Astrocyte (in vitro differentiated cells and primary cell): ENCODE results near the gene UBTD1. TPM values are rescaled to one million over a fixed set of nuclear protein-coding genes. Genes with fewer than 3 reads are reported as not detected.
A peak's percentile ranks its signal among the peaks of the same experiment; 100 is the strongest.

Experiments used
- DNase-seq: peaks from one replicate; pipeline ENCODE4 v3.0.0-alpha.2; 2010; ENCODE audit warnings: low read depth
- FAIRE-seq: peaks from 2 replicates; lab custom pipeline; 2011; peaks lifted over from hg19 to GRCh38; lab: Jason Lieb, UNC
- H2AFZ ChIP-seq: 2 replicates; pipeline ENCODE4 v1.6.0; 2012; ENCODE audit warnings: low read depth, low read length, inconsistent platforms
- H3K27ac ChIP-seq: 2 replicates; pipeline ENCODE4 v1.5.1; 2011; ENCODE audit warnings: low read depth, low read length, inconsistent platforms
- H3K27me3 ChIP-seq: 2 replicates; pipeline ENCODE4 v1.6.0; 2011; ENCODE audit warnings: low read length, inconsistent platforms; ENCODE audit not compliant: insufficient read depth
- H3K36me3 ChIP-seq: 2 replicates; pipeline ENCODE4 v1.5.1; 2011; ENCODE audit warnings: low read length, inconsistent platforms; ENCODE audit not compliant: insufficient read depth
- H3K4me1 ChIP-seq: 2 replicates; pipeline ENCODE4 v1.5.1; 2011; ENCODE audit warnings: low read length, inconsistent platforms; ENCODE audit not compliant: insufficient read depth
- H3K4me2 ChIP-seq: 2 replicates; pipeline ENCODE4 v1.6.0; 2012; ENCODE audit warnings: low read length, inconsistent platforms
- H3K4me3 ChIP-seq: 2 replicates; pipeline ENCODE4 v1.5.1; 2011; ENCODE audit warnings: low read depth, mild to moderate bottlenecking, low read length, inconsistent platforms; ENCODE audit not compliant: insufficient read depth
- H3K79me2 ChIP-seq: 2 replicates; pipeline ENCODE4 v1.6.0; 2012; ENCODE audit warnings: mild to moderate bottlenecking, low read length, inconsistent platforms; ENCODE audit not compliant: insufficient read depth
- H3K9ac ChIP-seq: 2 replicates; pipeline ENCODE4 v1.6.0; 2012; ENCODE audit warnings: mild to moderate bottlenecking, low read length, inconsistent platforms
- H3K9me3 ChIP-seq: 2 replicates; pipeline ENCODE4 v1.5.1; 2012; ENCODE audit warnings: low read depth, mild to moderate bottlenecking, low read length, inconsistent platforms; ENCODE audit not compliant: insufficient read depth
- H4K20me1 ChIP-seq: 2 replicates; pipeline ENCODE4 v1.6.0; 2012; ENCODE audit warnings: low read length, inconsistent platforms; ENCODE audit not compliant: insufficient read depth
- H3K27ac Mint-ChIP-seq: one replicate; pipeline ENCODE4 v1.8.0; 2021; ENCODE audit warnings: mild to moderate bottlenecking, mixed read lengths; ENCODE audit not compliant: unreplicated experiment
- H3K27me3 Mint-ChIP-seq: one replicate; pipeline ENCODE4 v1.8.0; 2021; ENCODE audit warnings: low read depth, mixed read lengths; ENCODE audit not compliant: unreplicated experiment
- H3K36me3 Mint-ChIP-seq: one replicate; pipeline ENCODE4 v1.8.0; 2021; ENCODE audit warnings: low read depth, mixed read lengths; ENCODE audit not compliant: unreplicated experiment
- H3K4me1 Mint-ChIP-seq: one replicate; pipeline ENCODE4 v1.8.0; 2021; ENCODE audit warnings: low read depth, mixed read lengths; ENCODE audit not compliant: unreplicated experiment
- H3K4me3 Mint-ChIP-seq: one replicate; pipeline ENCODE4 v1.8.0; 2021; ENCODE audit warnings: mild to moderate bottlenecking, moderate library complexity, mixed read lengths; ENCODE audit not compliant: unreplicated experiment
- H3K9me3 Mint-ChIP-seq: one replicate; pipeline ENCODE4 v1.8.0; 2021; ENCODE audit warnings: mild to moderate bottlenecking, mixed read lengths; ENCODE audit not compliant: unreplicated experiment
- CTCF ChIP-seq: IDR thresholded peaks from 2 replicates; pipeline ENCODE4 v1.5.1; 2011; ENCODE audit warnings: low read depth, mild to moderate bottlenecking, inconsistent platforms, low read length, moderate library complexity; ENCODE audit not compliant: insufficient read depth
- EZH2 ChIP-seq: IDR thresholded peaks from 2 replicates; pipeline ENCODE4 v1.6.1; 2012; ENCODE audit warnings: mild to moderate bottlenecking, low read length, inconsistent platforms; ENCODE audit not compliant: insufficient read depth
- total RNA-seq: library from RNA; stranded (reverse); gene quantifications from 2 replicates; pipeline ENCODE4 v1.2.1, GENCODE V29; 2021

The UBTD1 gene
- total RNA-seq, 1 donor from 2014 or later: 73.1 TPM

DNA sequence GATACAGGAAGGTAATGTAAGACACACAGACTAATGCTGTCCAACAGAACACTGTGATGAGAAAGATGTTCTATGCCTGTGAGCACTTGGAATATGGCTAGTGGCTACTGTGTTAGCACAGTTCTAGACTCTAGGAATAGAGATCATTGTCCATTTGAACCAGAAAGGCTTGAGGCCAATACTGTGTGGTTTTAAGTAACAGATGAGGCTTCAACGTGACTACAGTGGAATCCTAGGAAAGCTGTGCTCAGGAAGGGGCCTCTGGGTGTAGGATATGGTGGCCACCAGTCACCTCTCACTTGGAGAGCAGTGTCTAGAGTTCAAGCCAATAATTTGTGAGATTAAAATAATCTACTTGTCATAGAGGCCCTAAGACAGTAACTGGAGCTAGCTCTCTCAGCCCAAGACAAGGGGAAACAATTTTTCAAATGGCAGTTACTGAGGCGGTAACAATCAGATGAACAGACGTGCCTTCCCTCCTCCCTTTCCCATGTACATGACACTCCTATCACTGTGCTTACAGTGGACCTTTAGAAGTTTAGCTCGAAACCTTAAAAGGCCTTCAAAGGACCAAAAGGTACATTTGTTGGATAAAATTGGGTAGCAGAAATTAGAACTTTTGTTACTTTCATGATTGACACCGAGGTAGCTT, 42.6 kb upstream of the UBTD1 start:
- Mint-ChIP-seq H3K27me3 (no peaks in the 10 kb centered on the region), H3K9me3 (no peaks in the 10 kb centered on the region), H3K27ac (no peak overlapping the region), H3K36me3 (peaks cover 27% of the 10 kb centered on the region), H3K4me3 (no peak overlapping the region), H3K4me1 (peaks cover 18% of the 10 kb centered on the region)
- H3K4me2 ChIP-seq: no peak overlapping the region
- DNase-seq (no peak), FAIRE-seq (no peak)
- H3K4me1 ChIP-seq: peaks cover 10% of the 10 kb centered on the region
- H2AFZ ChIP-seq: no peak overlapping the region
- H3K36me3 ChIP-seq: peaks cover 68% of the 10 kb centered on the region
- no peaks in the 10 kb centered on the region for H3K27me3 ChIP-seq
- H4K20me1 ChIP-seq: peaks cover 73% of the 10 kb centered on the region
- no peaks in the 10 kb centered on the region for H3K9me3 ChIP-seq
- no peak overlapping the region for H3K4me3 ChIP-seq
- H3K27ac ChIP-seq: no peak overlapping the region
- TF ChIP-seq CTCF (no peak), EZH2 (no peak)
- peak overlapping the region; percentile 3 for H3K9ac ChIP-seq
- peaks cover 36% of the 10 kb centered on the region for H3K79me2 ChIP-seq

DNA sequence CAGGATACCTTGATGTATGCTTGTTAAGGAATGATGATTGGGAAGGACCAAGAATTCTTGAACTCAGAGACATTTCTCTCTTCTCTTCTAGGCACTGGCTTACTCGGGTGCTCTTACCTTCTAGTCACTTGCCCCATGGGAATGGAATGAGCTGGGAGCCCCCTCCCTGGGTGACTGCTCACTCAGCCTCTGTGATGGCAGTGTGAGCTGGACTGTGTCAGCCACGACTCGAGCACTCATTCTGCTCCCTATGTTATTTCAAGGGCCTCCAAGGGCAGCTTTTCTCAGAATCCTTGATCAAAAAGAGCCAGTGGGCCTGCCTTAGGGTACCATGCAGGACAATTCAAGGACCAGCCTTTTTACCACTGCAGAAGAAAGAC, 42.0 kb upstream of the UBTD1 start:
- peaks cover 27% of the 10 kb centered on the region for H3K36me3 Mint-ChIP-seq
- Histone ChIP-seq H3K9ac (peak overlapping the region; percentile 3), H3K27ac (no peak overlapping the region), H3K4me3 (no peak overlapping the region), H2AFZ (no peak overlapping the region), H3K4me1 (peaks cover 10% of the 10 kb centered on the region), H3K79me2 (peaks cover 31% of the 10 kb centered on the region), H4K20me1 (peaks cover 70% of the 10 kb centered on the region), H3K27me3 (no peaks in the 10 kb centered on the region), H3K9me3 (no peaks in the 10 kb centered on the region), H3K4me2 (no peak overlapping the region), H3K36me3 (peaks cover 73% of the 10 kb centered on the region)
- no peaks in the 10 kb centered on the region for H3K27me3 Mint-ChIP-seq
- H3K4me1 Mint-ChIP-seq: peaks cover 18% of the 10 kb centered on the region
- H3K27ac Mint-ChIP-seq: peak overlapping the region; percentile 85
- FAIRE-seq (no peak), DNase-seq (no peak)
- no peak overlapping the region for H3K4me3 Mint-ChIP-seq
- no peak for TF ChIP-seq EZH2
- no peak for TF ChIP-seq CTCF
- H3K9me3 Mint-ChIP-seq: no peaks in the 10 kb centered on the region

DNA sequence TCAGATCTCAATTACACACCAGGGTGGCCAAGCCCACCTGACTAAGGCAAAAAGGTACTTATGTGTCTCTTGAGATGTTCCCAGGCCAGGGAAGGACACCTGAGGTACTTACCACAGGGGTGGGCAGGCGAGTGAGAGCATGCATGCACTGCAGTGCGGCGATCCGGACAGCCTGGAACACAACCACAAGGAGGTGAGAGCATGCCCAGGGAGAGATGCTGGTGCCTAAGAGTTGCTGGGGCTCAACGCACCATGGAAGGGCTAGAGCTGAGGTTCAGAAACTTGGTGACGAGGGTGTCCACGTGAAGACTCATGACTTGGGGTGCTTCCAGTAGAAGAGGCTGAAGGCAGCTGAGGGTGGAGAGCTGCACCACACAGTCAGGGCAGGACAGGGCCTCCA, 39.6 kb upstream of the UBTD1 start:
- FAIRE-seq: no peak

More for the DNA sequence above, 39.6 kb upstream of the UBTD1 start:
- Mint-ChIP-seq H3K4me3 (no peak overlapping the region), H3K27me3 (no peaks in the 10 kb centered on the region), H3K27ac (peak overlapping the region; percentile 26), H3K9me3 (no peaks in the 10 kb centered on the region), H3K36me3 (peaks cover 10% of the 10 kb centered on the region), H3K4me1 (peaks cover 12% of the 10 kb centered on the region)
- Histone ChIP-seq H3K4me2 (no peak overlapping the region), H3K9ac (no peak overlapping the region), H3K27me3 (no peaks in the 10 kb centered on the region), H4K20me1 (peaks cover 62% of the 10 kb centered on the region), H3K79me2 (peaks cover 8% of the 10 kb centered on the region), H3K36me3 (peaks cover 82% of the 10 kb centered on the region), H3K4me3 (no peak overlapping the region), H3K4me1 (peaks cover 9% of the 10 kb centered on the region), H2AFZ (no peak overlapping the region), H3K27ac (no peak overlapping the region), H3K9me3 (no peaks in the 10 kb centered on the region)
- TF ChIP-seq CTCF: no peak
- no peak for TF ChIP-seq EZH2
- no peak for DNase-seq
